Fibroblast of skin of left quadriceps (primary cell): ENCODE results near the gene DLX5.

Experiments used
- DNase-seq, 2 experiments: peaks; one replicate each; pipeline ENCODE4 v3.0.0-alpha.2; 2013; ENCODE audit warnings: low read depth in 2 of 2

DLX5 gene

DNA sequence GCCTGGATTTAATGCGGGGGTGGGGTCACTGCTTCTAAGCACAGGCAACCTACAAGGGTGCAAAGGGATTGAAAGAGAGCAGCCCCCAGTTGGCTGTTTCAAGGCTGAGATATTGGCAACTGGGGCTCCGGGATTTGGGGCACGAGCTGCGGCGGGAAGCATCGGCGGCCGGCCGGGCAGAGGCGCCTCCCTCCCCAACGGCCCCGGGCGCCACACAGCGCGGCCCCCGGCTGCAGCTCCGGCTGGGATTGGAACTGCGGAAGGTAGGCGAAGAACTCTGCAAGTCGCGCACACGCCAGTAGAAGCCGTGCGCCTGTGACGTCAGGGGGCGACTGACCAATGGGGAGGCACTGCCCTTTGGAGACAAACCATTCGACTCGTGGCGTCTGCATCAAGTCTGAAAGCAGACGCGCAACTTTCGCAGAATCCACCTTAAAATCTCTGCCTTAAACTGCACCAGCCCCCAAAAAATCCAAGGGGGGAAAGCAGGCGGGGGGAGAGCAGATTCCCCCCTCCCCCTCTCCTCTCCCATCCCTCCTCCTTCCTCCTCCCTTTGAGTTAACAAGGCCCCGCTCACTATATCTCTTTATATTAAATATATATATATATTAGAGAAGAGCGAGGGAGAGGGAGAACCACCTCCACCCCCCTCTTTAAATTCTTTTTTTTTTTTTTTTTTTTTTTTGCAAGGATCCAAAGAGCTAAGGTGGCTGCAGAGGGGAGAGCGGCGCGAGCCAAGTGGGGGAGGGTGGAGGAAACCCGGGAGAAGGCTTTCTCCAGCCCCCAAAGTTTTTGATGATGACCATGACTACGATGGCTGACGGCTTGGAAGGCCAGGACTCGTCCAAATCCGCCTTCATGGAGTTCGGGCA is 19.2 kb downstream of the DLX5 start, which contains the start of gene DLX6:
DLX6 (plus strand) TSS at position 371 of the 872 bp plus-strand sequence; CDS start at position 796, 425 bp downstream.
- peak in 1 of 2 experiments; percentile 30 for DNase-seq

DNA sequence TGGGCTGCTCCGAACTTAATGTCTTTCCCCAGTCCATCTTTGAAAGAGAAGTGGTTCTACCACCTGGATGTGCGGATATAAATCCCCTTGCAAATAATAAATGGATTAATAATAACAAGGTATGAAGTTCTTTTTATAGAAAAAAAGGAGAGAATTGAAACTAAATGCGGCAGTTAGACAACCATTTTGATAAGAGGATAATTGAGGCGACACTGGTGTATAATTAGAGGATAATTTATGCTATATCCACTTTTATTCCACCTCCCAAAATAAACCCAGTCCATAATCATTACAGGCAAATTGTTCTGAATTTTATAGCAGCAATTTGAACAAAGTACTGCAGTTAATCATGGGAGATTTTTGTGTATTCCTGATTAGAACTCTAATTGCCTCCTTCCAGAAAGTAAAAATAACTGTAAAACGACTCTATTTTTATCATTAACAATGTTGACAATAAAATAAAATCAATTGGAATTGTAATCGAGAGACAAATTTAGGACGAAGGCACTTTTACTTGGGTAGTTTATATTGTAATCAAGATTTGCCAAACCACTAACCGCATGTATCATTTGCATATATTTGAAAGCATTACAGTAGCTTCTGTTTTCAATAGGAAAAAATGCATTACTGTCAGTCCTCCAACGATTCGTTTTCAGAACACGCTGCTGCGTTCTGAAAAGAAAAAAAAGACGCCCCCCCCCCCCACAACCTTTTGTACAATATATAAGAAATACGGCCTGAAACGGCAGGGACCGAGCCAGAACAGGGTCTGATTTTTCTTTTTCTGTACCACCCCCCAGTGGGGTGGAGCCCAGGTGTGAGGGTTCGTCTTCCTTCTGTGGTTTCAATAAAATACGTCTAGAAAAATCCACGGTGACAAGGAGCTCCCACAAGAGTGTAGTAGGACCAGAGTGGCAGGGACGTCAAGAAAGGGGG is 20.1 kb downstream of the DLX5 start:
- DNase-seq = no peak

DNA sequence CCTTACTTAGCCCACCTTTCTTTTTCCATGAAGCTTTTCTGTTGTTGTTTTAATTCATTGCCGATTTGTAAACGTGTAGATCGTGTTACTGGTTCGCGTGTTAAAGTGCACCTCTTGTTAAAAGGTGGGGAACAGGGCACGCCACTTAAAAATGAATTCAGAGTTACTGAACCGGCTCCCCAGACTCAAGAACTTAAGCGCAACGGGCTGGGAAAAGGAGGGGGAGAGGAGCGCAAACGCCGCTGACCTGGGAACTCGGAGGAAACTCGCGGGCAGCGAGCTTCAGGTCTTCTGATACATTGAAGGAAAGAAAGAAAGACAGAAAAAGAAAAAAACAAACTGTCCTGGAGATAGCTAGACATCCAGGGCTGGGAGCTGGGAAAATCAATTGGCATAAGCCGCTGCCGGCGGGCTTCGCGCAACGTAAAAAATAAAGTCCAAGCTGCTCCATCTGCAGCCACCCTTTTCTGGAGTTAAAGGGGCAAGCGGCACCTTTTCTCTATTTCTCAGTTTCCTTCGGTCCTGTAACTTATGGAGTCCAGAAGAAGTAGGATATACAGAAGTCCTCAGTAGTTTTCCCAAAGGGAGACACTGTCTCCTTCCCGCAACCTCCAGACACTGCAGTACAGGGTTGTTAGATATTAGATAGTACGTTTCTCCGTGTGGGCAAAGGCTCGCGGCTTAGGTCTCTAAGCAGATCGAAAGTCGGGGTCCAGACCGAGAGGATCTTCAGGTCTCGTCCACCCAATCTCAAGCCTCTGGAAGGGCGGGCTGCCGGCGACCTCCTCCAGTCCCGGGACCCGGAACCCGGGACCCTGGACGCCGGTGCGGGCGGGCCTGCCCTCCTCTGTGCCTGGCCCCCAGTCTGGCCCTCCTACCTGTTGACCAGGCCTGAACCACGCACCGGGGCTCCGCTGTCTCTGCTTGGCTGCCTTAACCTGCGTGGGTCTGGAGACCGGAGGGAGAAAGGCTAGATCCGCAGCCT is 21.1 kb downstream of the DLX5 start:
- no peak for DNase-seq

DNA sequence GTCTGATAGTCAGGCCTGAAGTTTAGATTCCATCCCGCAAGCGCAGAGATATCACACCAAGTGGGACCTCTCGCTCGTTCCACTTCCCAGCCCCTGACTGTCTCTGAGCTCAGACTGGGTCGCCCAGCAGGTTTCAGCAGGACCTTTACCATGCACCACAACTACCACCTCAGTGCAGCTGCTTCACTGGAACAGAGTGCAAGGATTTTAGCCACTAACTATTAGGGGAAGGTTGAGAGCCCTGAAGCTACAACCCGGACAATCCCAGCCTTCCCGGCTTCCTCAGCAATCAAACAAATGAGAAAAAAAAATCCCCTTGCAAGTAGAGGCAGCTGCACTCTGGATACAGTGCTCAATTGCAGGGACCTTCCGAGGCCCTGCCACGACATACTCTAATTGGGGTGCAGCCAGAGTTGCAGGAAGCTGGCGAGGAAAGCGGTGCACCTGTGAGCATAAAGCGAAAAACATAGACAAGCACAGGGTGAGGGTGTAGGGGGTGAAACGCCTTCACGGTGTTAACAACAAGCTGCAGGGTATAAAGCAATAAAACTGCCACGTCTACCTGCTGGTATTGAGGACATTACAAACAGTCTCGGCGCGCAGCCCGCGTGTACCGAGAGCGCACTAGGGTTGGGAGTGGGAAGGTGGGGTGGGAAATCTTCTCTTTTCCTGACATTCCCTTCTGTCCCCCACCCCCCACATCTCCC is 21.9 kb downstream of the DLX5 start:
- no peak for DNase-seq

DNA sequence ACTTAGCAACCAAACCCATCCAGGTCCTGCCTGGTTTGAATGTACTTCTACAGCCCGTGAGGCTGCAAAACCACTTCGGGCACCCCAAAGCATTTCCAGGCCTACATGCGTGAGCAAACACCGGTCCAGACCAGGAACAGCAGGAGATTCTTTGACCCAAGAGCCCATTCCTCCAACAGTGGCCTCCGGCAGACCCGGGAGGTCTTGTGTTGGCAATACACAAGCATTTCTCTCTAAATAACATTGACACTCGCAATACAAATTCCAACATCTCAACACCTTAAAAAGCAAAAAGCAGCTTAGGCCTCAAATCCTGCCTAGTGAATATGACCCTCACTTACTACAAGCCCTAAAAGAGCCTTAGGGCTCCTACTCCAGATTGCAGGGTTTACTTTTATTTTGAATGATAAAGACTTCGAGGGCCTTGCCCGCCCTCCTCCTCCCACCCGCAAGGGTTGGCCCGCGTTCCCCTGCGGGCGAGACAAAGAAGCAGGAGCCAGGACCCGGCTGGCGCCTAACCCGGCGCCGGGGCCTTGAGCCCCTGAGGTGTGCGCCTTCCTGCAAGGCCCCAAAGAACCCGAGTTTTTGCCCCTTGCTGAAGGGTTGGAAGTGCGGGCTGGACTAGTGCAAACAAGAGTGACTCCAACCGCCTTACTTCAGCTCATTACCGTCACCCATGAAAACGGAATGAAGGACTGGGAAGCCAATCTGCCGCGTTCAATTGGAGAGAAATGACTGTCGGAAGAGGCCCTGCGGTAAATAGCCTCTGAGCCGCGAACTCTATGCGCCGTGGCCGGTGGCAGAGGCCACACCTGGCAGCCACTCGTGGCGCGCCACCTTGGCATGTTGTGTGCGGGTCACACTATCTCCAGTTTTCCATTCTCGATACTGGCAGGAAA is 22.7 kb downstream of the DLX5 start:
- DNase-seq = no peak

DNA sequence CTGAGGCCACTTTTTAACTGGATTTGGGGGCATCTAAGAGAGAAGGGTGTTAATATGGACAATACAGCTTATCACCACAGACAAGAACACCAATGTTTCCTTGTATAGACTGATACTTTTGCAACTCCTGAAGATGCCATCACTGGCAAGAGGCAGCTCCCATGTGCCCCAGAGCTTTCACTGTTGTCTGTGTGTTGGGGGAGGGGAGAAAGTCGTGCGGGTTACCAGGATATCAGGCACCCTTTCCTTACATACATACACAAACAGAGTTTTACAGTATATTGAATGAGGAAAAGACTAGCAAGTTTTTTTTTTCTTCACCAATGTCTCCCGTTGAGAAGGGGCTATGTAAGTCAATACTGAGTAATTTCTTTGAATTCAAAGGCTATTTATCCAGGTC is 23.4 kb downstream of the DLX5 start:
- no peak for DNase-seq

DNA sequence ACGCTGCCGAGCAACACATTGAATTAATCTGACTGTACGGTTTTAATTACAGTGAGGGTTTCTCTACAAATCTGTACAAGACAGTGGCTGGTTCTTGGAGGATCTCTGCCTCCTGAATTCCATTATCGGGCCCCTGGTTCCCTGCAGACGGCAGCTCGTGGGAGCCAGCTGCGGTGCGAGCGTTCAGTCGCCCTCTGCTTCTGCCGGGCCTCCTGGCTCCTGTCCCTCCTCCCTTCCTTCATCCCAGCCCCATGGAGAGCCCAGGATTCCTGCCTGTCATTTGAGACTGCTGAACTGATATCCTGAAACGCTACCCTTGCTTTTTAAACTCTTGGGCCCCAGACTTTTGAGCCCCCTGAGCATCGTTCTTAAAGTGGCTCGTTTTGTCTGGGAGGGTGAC is 25.9 kb downstream of the DLX5 start:
- no peak for DNase-seq

DNA sequence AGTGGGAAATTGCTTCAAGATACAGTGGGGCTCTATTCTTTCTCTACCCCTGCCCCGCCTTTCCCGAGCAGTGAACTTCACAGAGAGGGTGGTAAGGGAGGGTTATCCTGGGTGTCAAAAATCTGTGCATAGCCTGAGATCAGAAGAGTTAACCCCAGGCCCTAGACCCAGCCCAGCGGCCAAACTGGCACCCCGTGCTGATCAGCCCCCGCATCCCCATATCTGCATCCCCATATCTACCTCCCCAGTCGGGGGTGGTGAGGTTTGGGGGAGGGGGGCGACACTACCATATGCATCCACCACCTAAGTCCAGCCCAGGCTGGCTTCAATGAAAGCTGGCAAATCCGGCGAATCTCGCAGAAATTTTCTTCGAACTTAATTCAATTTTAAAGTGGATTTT is 26.3 kb downstream of the DLX5 start:
- DNase-seq = no peak

DNA sequence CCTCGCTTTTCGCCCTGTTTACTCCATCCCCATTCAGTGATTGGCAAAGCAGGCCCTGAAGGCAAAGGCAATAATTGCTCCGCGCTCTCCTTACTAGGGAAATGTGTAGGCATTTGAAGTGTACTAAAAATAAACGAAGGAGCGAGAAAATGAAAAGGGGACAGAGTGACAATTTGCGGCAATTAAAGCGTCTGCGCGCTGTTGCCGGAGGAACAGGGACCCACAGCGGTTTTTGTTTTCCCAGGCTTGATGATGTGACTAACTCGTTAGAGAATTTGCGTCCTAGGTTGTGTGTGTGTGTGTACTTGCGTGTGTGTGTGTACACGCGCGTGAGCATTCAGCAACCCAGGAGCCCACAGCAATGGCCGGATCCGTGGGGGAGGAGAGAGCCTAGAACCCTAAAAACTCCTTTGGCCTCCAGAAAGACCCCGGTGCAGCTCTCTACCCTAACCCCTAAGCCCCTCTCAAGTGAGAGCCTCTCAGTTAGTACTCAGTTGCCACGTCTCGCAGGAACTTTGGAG is 27.1 kb downstream of the DLX5 start:
- DNase-seq = no peak

DNA sequence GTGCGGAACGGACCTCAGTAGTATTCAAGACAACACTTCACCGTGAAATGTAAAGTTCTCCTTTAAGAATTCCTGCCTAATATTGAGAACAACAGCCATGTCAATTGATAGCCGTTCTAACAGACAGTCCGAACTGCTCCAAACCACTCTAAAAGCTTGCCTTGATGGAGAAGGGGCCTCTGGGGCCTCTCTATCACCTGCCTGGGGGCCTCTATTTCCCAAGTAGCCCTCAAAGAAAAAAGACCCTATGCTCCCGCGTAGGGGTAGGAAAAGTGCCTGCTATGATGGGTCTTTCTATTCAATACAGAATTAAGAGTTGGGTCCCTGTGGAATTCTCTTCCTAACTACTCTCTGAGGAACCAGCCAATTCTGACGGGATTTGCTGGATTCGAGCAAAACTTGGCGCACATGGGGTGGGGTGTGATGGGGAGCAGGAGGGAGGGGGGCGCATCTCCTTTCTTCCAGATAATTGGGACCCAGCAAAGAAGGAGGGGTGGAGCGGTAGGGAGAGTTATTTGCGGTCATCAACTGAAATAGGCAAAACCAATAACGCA is 27.6 kb downstream of the DLX5 start:
- DNase-seq = no peak

DNA sequence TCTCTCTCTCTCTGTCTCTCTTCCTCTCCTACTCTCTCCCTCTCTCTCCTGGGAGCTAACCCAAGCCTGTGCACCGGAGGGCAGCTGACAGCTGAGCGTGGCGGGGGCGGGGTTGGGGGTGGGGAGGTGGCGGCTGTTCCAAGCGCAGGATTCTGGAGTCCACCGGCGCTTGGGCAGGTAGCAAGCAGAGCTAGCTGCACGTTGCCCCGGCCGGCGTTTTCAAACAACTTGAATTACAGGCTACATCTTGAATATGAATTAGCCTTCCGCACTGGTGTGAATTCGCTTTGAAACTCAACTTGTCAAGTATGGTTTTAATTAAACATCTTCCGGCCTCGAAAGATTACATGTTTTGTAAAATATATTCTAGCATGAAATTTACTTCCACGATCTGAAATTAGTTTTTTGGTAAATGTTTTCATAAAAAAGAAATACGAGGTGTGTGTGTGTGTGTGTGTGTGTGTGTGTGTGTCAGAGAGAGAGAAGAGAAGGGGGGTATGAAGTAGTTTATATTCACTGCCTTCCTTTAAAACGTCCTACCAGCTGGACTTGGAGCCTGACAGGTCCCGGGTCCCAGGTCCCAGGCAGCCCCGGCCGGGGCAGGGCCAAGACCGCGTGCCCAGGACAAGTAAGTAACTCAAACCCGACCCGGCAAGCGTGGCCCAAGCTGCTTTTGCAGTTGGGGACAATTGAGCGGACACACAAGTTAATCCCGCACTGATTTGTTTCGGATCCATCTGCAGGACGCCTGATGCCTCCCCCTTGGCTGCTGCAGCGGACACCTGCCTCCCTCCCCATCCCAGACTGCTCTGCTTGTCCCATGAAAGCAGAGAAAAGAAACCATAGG is 28.3 kb downstream of the DLX5 start:
- DNase-seq = no peak

DNA sequence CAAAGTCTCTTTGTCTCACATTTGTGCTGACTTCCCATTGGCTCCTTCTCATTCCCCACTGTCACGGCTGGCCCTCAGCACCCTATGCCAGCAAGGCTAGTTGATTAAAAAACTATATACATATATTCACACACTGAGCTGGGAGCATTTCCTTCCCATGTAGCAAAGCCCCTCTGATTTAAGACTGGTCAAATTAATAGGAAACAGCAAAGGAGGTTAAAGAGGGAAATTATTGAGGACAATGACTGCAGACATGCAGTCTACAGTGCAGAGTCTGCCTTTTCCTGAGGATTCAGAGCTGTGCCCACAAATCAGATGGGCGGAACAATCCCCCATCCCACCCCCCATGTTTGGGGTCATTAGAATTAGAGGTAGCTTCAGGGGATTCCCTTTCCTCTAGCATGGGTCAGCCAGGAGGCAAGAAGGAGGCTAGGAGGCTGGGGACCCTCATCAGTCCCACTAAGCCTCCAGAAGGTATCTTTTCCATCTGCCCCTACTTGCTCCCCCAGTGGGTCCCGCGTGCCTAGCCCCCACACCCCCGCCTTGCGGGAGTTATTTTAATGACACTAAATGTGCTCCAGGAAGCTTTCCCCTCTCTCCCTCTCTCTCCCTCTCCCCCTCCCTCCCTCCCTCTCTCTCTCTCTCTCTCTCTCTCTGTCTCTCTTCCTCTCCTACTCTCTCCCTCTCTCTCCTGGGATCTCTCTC is 29.1 kb downstream of the DLX5 start:
- no peak for DNase-seq

DNA sequence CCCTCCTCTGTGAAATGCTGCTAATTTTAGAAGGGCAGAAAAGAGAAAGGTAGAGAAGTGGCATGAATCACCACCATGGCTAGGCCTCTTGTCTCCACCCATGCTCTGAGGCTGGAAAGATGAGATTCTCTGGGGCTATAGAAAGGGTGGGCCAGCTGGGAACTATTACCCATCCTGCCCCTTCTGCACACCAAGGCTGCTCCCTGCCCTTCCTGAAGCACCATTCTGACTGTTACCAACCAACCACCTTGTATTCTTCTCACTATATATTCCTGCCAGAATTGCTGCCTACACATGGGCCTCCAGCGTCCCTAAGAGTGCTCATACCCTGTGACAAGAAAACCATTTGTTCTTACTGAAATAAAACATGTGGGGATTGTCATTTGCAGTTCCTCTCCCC is 30.7 kb downstream of the DLX5 start:
- no peak for DNase-seq

DNA sequence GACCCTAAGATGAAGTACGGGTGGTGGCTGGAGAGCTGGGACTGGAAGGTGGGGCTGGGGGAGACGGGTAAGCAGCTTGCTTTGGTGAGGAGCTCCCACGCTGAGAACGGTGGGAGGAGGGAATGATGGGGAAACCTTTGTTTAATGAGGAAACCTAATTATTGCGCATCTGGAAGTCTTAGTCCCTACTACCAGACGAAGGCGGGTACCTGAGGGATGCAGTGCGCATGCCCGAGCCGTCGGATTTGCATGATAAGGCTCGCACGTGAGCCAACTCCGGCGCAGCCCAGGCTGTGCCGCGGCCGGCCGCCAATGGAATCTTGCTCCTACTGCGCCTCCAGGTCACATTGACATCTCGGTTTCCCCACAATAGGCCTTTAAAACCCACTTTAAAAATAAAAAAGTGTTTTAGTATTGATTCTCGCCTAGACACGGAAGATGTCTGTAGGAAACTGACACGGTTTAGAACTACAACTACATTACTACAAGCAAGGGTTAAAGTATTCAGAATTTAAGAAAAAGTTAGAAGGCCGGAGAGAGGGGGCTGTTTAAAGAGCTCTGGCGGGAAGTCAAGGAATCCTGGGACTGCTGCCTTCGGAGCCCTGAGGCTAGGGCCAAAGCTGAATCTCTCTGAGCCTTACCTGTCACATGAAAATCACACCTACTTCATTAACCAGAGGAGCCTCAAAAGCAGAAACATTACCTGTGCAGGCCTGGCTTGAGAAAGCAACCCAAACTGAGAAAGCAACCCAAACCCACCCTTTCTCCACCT is 31.4 kb downstream of the DLX5 start:
- DNase-seq = no peak

DNA sequence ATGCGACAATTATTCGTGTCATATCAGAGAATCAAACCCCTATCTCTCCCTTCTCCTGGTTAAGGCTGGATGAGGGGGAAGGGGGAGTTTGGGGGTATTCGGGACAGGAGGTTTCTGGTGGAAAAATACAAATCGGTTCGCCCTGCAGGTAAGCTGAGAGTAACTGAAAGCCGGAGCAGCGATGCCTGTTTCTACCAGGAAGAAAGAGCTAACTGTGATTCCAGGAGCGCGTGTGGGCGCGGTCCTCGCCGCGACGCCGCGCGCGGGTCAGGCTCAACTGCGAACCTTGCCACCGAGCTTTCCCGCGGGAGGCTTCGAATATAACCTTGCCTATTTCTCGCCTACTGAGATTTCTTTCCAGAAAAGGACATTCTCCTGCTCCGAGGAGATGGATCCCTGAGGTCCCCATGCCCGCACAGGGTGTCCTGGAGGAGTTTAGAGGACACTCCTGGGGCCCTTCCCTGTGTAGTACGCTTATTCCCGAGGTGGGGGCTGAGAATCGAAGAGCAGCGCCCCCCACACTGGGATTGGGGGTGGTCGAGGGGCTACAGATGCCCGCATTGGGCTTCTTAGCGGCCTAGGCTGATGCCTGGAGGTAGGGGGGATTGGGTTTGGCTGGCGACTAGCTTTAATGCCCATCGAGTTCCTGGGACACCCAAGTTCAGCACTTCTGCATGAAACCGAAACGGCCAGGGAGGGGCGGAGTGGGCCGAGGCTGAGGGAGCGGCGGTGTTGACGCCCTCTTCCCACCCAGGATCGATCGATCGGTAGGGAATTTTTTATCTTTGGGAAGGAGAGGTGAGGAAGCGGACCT is 32.2 kb downstream of the DLX5 start:
- DNase-seq = no peak
